ENCODE data around the gene MBP.

Gene MBP

DNA sequence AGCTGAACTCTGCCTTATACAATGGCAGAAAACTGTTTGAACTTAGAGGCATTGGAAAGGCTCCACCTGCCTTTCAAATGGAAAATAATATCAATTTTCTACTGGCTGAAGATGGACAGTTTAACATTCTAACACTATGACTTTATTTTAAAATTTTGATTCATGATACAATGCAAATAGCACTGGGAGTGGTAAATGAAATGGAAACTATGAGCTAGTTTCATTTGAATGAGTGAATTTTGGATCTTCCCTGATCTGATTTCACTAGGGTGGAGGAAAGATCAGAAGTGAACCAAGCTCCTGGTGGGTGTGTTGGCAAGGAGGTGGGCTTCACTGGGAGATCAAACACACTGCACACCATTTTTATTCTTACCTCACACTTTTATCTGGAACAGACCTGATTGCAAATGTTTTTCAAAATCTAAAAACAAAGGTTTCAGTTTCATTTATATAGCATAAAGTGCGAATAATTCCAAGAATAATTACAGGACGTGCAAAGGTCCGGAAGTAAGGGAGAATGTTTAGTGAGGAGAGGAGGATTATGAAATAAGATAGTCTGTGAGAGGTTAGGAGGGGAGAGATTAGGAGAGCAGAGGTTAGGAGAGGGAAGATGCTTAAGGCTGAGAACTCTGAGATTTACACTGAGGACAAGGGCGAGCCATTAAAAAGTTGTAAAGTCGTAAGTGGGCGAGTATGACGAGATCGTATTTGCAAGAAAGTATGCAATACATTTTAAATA, 18.6 kb upstream of the MBP start:
- DNase-seq (ENCODE audit: low read depth), result no peak

DNA sequence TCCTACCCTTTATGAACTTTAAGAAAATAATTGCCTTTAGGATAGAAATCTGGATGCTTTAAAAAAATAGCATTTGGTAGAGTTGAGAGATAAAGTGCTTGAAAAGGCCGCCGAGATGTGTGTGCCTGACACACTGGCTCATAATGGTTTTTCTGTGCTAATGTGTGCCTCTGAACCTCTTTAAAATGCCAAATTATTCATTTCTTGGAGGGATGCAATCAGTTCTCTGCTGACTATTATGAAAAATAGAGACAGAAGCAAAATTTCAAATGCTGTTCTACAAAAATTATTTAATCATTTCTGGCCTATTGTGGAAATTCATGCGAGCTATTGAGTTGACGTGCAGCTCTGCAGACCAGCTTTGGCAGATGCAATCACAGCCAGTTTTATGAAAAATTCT, 18.0 kb upstream of the MBP start:
- no peak for DNase-seq (ENCODE audit: low read depth)

DNA sequence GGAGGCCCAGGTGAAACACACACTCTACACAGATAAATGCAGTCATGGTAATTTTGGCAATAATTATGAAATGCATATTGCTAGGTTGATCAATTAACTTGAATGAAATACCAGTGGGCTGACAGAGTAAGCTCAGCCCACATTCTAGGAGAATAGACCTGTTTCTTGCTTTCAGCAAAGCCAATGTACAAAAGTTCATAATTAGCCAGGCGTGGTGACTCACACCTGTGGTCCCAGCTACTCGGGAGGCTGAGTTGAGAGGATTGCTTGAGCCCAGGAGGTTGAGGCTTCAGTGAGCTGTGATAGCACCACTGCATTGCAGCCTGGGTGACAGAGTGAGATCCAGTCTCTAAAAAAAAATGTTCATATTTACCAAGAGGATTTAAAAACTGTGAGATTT, 15.7 kb upstream of the MBP start:
- no peak for DNase-seq (ENCODE audit: low read depth)

DNA sequence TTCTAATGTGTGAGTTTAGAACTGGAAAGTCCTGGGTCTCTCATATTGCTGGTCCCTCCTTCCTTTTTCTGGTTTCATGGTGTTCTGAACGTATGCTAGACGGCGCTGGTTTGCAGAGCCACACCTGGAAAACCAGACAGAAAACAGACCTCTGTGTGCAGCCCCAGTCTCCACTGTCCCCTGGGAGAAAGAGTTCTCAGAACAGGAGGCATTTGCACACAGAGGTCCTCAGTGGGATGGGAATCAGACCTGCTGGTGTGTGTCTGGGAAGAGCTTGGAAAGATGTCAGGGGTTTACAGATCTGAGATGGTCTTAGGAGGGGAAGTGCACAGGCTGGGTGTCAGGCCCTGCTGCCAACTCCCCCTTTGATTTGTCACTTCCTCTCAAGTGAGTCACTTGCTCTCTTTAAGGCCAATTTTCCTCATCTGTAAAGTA, 14.9 kb upstream of the MBP start:
- no peak for DNase-seq (ENCODE audit: low read depth)

DNA sequence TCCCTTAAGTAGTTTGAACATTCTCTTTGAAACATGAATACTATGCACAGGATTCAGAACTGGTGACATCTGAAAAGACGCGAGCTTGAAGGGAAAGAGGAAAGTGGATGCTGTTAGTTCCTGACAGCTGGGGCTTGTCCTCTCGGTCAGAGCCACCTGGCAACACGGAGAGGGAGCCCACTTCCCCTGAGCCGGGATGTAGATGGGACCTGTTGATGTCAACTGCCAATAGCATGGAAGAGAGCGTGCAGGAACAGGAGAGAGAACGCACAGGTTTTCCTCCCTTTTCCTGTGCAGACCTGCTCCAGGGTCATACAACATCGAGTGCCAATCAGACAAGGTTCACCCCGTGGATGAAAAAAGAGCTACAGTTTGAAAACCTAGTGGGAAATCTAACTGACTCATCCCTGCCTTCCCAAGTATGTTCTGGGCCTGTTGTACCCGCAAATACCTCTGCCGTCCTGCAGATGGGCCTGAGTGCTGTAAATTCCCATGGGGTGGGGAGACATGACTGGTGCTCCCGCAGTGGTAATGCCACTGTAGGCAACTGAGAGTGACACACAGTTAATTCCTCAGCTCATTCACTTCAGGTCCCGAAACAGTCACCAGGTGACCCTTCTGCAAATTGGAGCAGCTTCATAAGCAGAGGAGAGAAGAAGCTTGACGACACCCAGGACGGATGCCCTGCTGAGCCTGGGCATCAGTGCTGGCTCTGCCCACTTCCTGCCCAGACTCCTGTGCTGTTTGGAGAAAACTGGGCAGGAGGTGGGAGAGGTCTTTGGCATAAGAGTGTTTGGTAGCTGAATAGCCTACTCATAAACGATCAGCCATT, 13.9 kb upstream of the MBP start:
- no peak for DNase-seq (ENCODE audit: low read depth)

DNA sequence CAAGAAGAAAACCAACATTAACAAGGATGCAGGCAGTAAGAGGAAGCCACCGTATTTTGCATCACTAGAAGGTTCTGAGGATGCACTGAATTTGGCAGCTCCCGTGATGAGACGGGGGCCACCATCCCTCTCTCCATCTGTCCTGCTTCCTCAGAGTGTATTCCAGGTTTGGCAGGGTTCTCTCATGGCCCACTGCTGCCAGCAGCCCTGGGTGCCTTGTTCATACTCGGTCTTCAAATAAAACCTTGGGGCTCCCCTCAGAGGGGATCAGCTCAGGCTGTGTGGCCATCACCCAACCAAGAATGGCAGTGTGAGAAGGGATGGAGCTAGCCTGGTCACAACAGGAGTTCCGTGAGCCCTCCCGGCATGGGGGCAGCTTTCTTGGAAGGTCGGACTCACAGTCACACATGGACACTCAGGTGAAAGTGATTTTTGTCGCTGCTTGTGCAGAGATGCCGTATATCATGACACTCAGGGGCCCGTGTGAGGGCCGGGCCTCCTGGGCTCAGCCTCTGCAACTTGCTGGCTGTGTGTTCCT, 12.8 kb upstream of the MBP start:
- no peak for DNase-seq (ENCODE audit: low read depth)

DNA sequence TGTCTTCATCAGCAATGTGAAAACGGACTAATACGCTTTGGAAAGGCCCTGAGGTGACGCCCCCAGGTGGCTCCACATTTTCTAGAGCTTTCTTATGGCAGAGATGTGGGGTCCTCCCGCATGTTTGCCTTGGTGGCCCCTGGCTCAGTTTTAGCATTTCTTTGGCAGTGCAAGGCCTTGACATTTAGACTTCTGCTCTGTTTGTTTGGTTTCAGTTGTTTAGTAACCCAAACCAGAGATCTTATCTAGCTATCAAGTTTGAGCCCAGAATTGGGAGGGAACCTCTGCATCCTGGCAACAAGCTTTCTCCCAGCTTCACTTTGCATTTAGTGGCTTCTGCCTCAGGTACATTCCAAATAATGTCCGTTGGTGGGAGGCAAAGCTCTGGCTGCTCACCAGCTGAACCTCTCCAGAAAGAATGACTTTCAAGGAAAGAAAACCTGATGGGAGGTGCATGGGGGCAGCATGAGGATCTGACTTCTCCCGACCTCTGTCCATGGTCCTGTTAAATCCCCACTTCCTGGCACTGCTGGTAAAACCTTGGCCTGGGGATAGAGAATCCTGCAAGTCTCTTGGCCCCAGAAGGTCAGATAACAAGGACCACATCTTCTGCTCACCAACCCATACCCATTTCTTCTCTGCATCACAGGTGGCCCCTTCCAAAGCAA, 12.0 kb upstream of the MBP start:
- DNase-seq (ENCODE audit: low read depth), result no peak

DNA sequence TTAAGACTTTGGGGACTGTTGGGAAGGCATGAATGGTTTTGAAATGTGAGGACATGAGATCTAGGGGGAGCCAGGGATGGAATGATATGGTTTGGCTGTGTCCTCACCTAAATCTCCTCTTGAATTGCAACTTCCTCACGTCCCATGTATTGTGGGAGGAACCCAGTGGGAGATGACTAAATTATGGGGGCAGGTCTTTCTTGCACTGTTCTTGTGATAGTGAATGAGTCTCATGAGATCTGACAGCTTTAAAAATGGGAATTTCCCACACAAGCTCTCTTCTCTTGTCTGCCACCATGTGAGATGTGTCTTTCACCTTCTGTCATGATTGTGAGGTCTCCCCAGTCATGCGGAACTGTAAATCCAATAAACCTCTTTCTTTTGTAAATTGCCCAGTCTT, 11.5 kb upstream of the MBP start:
- DNase-seq (ENCODE audit: low read depth), result no peak

DNA sequence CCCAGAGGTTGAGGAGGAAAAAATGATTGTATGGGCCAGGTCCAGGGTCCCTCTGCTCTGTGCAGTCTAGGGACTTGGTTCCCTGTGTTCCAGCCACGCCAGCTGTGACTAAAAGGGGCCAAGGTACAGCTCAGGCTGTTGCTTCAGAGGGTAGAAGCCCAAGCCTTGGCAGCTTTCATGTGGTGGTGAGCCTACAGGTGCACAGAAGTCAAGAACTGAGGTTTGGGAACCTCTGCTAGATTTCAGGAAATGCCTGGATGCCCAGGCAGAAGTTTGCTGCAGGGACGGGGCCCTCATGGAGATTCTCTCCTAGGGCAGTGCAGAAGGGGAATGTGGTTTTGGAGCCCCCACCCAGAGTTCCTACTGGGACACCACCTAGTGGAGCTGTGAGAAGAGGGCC, 10.6 kb upstream of the MBP start:
- DNase-seq (ENCODE audit: low read depth), result no peak

DNA sequence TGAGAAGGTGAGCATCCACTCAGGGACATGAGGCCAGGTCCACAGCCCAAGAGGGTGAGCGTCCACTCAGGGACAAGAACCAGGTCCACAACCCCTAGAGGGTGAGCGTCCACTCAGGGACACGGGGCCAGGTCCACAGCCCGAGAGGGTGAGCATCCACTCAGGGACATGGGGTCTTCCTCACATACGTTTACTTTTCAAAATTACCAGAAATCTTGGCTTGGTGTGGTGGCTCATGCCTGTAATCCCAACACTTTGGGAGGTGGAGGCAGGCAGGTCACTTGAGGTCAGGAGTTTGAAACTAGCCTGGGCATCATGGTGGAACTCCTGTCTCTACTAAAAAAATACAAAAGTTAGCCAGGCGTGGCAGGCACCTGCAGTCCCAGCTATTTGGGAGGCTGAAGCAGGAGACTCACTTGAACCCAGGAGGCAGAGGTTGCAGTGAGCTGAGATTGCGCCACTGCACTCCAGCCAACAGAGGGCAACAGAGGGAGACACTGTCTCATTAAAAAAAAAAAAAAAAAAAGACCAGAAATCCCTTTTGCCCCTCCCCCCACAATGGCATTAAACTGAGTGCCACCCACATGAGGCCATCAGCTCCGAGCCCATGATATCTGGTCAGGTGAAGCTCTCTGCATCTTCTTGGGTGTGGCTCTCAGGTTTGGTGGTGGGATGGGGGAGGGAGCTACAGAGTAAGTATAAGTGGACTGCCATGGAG, 9.0 kb upstream of the MBP start:
- DNase-seq (ENCODE audit: low read depth), result no peak

DNA sequence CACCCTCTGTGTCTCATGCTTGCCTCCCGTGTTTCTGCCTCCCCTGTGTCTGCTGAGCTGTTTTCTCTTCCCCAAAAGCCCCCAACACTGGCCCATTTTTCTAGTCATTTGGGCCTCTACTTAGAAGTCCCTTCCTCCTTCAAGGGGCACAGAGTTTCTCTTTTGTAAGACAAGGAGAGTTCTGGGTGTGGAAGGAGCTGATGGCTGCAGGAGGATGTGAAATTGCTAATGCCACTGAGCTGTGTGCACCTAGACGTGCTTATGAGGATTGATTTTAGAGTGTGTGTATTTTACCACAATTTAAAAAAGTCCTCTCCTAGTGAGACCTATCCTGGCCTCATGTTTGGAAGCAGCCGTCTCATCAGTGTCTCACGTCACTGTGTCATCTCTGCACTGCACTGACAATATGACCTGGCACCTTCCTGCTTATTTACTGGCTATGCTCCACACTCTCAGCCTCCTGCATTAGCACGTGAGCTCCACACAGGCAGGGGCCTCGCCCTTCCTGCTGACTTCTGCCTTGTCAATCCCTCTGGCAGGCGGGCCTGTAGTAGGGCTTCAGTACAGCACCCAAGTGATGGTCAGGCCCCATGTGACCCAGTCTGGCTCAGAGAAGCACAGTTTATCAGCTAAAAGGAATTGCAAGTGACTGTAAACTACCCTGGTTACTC, 8.0 kb upstream of the MBP start:
- no peak for DNase-seq (ENCODE audit: low read depth)

DNA sequence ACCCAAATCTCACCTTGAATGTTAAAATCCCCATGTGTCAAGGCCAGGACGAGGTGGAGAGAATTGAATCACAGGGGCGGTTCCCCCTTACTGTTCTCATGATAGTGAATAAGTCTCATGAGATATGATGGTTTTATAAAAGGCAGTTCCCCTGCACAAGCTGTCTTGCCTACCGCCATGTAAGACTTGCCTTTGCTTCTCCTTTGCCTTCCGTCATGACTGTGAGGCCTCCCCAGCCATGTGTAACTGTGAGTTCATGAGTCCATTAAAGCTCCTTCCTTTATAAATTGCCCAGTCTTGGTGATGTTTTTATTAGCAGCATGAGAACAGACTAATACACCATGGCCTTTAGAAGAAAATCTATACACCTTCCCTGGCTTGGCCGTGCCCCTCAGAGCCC, 7.4 kb upstream of the MBP start:
- DNase-seq (ENCODE audit: low read depth), result no peak

DNA sequence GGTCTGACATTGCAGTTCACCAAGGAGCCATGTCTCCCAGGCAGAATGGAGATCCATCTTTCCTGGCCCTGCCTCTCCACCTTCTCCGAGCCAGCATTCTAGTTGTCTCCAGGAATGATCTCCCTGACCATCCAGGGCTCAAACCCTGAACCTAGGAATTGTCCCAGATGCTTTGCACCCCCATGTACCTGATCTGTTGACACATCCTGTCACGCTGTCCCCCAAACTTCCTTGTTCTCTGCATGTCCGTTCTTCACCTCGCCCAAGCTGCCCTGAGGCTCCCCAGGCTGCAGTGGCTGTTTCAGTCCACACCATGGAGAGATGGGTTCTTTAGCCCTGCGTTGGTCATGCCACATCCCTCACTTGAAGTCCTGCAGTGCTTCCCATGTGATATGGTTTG, 7.0 kb upstream of the MBP start:
- DNase-seq (ENCODE audit: low read depth), result no peak

DNA sequence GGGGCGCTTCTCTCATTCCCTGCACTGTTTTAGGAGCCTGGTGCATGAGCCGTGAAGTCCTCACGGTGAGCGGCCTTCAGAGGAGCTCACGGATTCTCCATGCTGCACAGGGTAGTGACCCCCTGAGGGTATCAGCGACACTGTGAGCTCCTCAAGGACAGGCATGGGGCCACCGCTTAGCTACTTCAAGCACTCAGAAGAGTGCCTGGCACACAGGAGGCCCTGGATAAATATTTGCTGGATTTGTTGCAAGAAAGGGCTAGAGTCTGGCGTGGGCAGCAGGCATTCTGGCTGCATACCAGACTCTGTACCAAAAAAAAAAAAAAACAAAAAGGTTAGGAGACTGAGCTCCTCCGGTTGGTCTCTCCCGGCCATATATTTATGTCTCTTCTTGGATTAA, 5.7 kb upstream of the MBP start:
- no peak for DNase-seq (ENCODE audit: low read depth)

DNA sequence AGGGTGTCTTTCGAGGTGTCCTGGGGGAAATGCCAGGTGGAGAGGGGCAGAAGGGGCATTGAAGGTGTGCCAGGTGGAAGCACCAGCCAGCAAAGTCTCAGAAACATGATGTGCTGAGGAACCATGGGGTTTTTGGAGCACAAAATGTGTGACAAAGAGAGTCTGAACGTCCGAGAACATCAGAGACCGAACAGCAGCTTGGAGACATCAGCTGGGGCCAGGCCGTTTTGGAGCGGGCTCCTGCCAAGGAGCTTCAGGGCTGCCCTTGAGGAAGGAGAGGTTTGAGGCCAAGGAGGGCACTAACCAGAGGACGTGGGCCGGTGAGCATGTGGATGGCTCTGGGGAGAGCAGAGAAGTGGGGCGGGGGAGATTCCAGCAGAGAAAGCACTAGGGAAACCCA, 5.3 kb upstream of the MBP start:
- DNase-seq (ENCODE audit: low read depth), result no peak

DNA sequence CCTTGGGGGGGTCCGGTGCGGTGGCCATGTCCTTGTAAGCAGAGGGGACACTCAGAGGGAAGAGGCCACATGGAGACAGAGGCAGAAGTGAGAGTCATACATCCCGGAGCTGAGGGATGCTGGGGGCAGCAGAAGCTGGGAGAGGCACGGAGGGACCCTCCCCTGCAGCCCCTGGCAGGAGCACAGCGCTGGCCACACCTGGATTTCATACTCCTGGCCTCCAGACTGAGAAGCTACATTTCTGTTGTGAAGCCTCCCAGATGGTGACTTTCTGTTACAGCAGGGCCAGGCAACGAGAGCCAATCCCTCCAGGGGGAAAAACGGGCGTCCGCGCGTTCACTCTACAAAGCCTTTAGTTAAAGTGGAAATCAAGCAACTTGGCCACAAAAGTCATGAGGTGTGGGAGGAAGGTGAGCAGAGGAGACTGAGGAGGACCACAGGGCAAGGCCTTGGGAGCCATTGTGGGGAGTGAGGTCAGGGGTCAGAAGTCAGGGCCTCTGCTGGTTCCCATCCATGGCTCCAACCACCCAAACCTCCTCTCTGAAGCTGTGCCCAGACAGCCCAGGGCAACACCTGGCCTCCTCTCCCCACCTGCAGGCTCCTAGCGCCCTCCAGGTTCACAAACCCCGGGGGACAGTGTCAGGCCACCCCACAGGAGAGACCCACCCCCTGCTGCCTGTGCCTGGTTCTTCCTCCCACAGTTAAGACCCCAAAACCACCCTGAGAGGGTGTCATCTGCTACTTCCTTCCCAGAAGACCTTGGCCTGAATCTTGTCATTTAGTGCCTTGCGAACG, 4.5 kb upstream of the MBP start:
- DNase-seq (ENCODE audit: low read depth), result no peak

DNA sequence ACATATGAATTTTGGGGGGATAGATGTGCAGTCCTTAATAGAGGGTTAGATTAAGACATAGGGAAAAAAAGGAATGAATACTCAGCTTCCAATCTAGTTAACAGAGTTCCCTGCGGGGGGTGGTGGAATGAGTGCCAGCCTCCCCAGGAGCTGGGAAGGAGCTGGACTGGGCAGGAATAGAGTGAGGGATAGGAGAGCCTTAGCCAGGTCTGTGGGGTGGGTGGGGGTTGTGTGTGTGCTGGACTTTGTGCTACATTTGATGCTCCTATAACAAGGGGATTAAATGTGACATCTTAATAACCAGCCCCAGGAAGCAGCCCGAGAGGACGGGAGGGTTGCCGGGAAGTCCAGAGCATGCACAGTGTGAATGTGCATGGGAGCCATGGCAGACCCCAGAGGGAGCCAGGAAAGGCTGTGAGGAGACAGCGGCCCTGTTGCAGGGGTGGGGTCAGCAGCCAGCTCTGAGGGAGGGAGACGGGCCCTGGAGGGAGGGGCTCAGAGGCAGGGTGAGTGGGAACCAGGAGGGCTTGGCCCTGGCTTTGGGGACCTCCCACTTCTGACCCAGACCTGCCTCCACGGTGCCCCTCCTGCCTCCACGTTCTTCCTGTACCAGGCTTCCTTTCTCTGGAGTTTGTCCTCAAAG, 3.6 kb upstream of the MBP start:
- no peak for DNase-seq (ENCODE audit: low read depth)

DNA sequence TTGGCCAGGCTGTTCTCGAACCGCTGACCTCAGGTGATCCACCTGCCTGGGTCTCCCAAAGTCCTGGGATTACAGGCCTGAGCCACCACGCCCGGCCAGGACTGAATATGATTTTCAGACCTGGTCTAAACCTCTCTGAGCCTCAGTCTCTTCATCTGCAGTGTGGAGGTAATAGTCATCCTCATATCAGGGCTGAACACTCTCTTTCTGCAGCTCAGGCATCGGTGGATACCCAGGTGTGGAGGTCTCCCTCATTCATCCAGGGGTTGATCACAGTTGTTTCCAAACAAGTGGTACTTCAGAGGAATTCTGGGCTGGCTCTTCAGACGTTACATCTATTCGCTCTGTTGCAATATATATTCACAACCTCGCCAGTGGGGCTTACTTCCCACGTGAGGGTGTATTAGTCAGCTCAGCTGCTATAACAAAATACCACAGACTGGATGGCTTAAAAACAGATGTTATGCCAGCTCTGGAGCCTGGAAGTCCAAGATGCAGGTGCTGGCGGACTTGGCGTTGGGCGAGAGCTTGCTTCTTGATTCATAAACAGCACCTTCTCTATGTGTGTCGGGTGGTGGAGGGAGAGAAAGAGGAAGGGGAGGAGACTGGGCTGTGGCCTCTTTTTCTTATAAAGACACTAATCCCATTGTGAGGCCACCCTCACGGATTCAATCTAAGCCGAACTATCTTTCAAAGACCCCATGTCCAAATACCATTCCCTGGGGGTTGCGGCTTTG, 2.9 kb upstream of the MBP start:
- no peak for DNase-seq (ENCODE audit: low read depth)

DNA sequence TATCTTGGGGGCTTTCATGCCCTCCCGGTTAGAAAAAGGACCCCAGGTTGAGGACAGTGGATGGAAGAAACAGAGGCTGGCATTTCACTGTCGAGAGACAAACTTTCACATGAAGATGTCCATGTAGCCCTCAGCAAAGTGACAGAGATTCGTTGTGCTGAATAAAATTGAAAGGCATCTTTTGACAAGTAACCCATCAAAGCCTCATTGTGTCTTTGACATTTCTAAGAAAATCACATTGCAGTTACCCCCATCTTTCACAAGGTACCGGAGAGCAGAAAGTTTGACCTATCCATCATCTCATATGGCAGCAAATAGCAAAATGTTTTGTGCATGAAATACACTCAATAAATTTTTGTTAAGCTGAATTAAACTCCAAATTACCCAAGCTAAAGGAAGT, 2.0 kb upstream of the MBP start:
- no peak for DNase-seq (ENCODE audit: low read depth)
